HepG2 (cell line): ENCODE results near the gene SERPINI1. TPM values are rescaled to one million over a fixed set of nuclear protein-coding genes. Genes with fewer than 3 reads are reported as not detected.

Experiments used
- ATF1 ChIP-seq: IDR thresholded peaks from 2 replicates; pipeline ENCODE4 v1.6.1; 2016; ENCODE audit warnings: mild to moderate bottlenecking, control low read depth
- EED ChIP-seq: sonication (generic); formaldehyde crosslinking; IDR thresholded peaks from 2 replicates; pipeline ENCODE4 v1.5.0; 2020; ENCODE audit warnings: mild to moderate bottlenecking, missing genetic modification reagents
- FOSL2 ChIP-seq: sonication (generic); formaldehyde crosslinking; IDR thresholded peaks from 2 replicates; pipeline ENCODE4 v1.4.0; 2020; ENCODE audit warnings: missing genetic modification reagents
- FOXK1 ChIP-seq: sonication (generic); formaldehyde crosslinking; IDR thresholded peaks from 2 replicates; pipeline ENCODE4 v1.4.0; 2020; ENCODE audit warnings: low read depth, missing genetic modification reagents, borderline replicate concordance
- FOXK2 ChIP-seq: fragments of 450-650 bp; IDR thresholded peaks from 2 replicates; pipeline ENCODE4 v1.6.1; 2016
- HMGXB3 ChIP-seq: sonication (generic); formaldehyde crosslinking; IDR thresholded peaks from 2 replicates; pipeline ENCODE4 v1.4.0; 2020; ENCODE audit warnings: missing genetic modification reagents, borderline replicate concordance
- MTERF4 ChIP-seq: sonication (generic); formaldehyde crosslinking; IDR thresholded peaks from 2 replicates; pipeline ENCODE4 v1.8.0; 2023; ENCODE audit warnings: mild to moderate bottlenecking, missing genetic modification reagents
- NFE2L1 ChIP-seq: sonication (generic); formaldehyde crosslinking; IDR thresholded peaks from 2 replicates; pipeline ENCODE4 v1.4.0; 2020; ENCODE audit warnings: missing genetic modification reagents, mild to moderate bottlenecking, borderline replicate concordance
- REL ChIP-seq: sonication (generic); formaldehyde crosslinking; conservative IDR thresholded peaks from 2 replicates; pipeline ENCODE4 v1.8.0; 2022; ENCODE audit warnings: mild to moderate bottlenecking, missing genetic modification reagents, moderate library complexity
- TERF1 ChIP-seq: sonication (generic); formaldehyde crosslinking; IDR thresholded peaks from 2 replicates; pipeline ENCODE4 v1.8.0; 2022; ENCODE audit warnings: mild to moderate bottlenecking, missing genetic modification reagents, moderate library complexity
- WIZ ChIP-seq: sonication (generic); formaldehyde crosslinking; IDR thresholded peaks from 2 replicates; pipeline ENCODE4 v1.5.1; 2020; ENCODE audit warnings: mild to moderate bottlenecking, missing genetic modification reagents
- ZBTB20 ChIP-seq: sonication (generic); formaldehyde crosslinking; IDR thresholded peaks from 2 replicates; pipeline ENCODE4 v1.8.1; 2023; ENCODE audit warnings: missing genetic modification reagents, low read depth, mild to moderate bottlenecking, borderline replicate concordance
- ZBTB7A ChIP-seq: sonication (generic); formaldehyde crosslinking; IDR thresholded peaks from 2 replicates; pipeline ENCODE4 v1.8.0; 2022; ENCODE audit warnings: mild to moderate bottlenecking, missing genetic modification reagents
- ZNF124 ChIP-seq: sonication (generic); formaldehyde crosslinking; IDR thresholded peaks from 2 replicates; pipeline ENCODE4 v1.4.0; 2020; ENCODE audit warnings: missing genetic modification reagents
- ZNF143 ChIP-seq: sonication (generic); formaldehyde crosslinking; IDR thresholded peaks from 2 replicates; pipeline ENCODE4 v1.4.0; 2020; ENCODE audit warnings: missing genetic modification reagents
- polyA plus RNA-seq, 8 experiments: library from polyadenylated mRNA; depleted of rRNA in 3 of 8; stranded (reverse) in 7 of 8; unstranded in 1 of 8; fragments of >200 nt; fragmentation: Illumina TruSeq in 4 of 8; extraction: Trizol in 4 of 8; gene quantifications; 2 replicates each; pipeline versions ENCODE4 v1.2.1 to v1.2.3, GENCODE V29; 2011 to 2016; ENCODE audit warnings: low read depth in 4 of 8, missing spikeins in 1 of 8, mixed read lengths in 1 of 8; ENCODE audit not compliant: insufficient read depth in 1 of 8
- total RNA-seq, 5 experiments: library from RNA; depleted of rRNA; stranded (reverse); fragments of >200 nt; fragmentation: Illumina TruSeq; extraction: Trizol; gene quantifications; 2 replicates each; pipeline ENCODE4 v1.2.3, GENCODE V29; 2016; ENCODE audit warnings: low read depth in 1 of 5
- TF ChIP-seq, protein P1 (sequence below): sonication (generic); formaldehyde crosslinking; IDR thresholded peaks from 2 replicates; pipeline ENCODE4 v1.5.1; 2020; ENCODE audit warnings: mild to moderate bottlenecking, missing genetic modification reagents, borderline replicate concordance

SERPINI1 gene
- total and polyA plus RNA-seq, 2 of the 13 experiments (the other 11 are each of a cell fraction or from before 2014, with no cell fraction given): 14.7 to 58.0 TPM

DNA sequence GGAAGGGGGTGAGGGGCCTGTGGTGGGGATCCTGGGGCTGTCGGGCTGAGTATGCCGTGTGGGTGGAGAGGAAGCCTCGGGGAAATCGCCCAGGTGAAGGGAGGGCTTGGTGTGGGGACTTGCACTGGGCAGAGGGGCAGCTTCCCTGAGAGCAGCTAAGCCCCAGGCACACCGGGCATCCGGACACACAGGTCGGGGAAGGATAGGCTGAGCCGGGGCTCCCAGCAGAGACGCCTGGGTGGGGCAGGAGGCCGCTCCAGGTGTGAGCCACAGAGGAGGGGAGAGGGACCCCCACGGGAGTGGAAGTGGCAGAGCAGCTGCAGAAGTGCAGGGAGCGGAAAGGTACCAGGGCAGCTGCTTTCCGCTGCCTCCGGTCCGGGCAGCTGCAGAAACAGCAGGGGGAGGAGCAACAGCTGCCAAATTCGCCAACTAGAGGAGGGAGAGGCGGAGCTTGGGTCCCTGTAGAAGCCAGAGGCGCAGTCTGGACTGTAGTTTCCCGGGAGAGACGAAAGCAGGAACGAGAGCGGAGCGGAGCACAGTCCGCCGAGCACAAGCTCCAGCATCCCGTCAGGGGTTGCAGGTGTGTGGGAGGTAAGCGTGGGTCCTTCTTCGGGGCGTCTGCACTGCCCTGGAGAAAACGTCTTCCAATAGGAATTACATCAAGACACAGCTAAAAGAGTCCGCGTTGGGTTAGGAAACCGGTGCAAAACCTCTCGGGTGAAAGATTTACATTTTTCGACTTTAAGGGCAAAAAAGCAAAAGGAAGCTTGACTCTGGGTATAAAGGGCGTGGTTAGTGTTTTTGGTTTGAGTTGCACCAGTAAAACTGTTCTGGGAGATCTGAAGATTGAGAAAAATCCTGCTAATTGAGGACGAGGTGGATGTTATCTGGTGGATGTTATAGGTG lies at the start of gene SERPINI1 (continued):
- TF ChIP-seq FOSL2 (CRISPR knock-in tag): peak; percentile 25; the same call in 1 of the 2 replicates
- 0 out of 2 replicates have a peak, but pooled peaks have one; percentile 24 for TF ChIP-seq HMGXB3 (CRISPR knock-in tag)
- TF ChIP-seq EED: no peak
- TF ChIP-seq, protein P1, sequence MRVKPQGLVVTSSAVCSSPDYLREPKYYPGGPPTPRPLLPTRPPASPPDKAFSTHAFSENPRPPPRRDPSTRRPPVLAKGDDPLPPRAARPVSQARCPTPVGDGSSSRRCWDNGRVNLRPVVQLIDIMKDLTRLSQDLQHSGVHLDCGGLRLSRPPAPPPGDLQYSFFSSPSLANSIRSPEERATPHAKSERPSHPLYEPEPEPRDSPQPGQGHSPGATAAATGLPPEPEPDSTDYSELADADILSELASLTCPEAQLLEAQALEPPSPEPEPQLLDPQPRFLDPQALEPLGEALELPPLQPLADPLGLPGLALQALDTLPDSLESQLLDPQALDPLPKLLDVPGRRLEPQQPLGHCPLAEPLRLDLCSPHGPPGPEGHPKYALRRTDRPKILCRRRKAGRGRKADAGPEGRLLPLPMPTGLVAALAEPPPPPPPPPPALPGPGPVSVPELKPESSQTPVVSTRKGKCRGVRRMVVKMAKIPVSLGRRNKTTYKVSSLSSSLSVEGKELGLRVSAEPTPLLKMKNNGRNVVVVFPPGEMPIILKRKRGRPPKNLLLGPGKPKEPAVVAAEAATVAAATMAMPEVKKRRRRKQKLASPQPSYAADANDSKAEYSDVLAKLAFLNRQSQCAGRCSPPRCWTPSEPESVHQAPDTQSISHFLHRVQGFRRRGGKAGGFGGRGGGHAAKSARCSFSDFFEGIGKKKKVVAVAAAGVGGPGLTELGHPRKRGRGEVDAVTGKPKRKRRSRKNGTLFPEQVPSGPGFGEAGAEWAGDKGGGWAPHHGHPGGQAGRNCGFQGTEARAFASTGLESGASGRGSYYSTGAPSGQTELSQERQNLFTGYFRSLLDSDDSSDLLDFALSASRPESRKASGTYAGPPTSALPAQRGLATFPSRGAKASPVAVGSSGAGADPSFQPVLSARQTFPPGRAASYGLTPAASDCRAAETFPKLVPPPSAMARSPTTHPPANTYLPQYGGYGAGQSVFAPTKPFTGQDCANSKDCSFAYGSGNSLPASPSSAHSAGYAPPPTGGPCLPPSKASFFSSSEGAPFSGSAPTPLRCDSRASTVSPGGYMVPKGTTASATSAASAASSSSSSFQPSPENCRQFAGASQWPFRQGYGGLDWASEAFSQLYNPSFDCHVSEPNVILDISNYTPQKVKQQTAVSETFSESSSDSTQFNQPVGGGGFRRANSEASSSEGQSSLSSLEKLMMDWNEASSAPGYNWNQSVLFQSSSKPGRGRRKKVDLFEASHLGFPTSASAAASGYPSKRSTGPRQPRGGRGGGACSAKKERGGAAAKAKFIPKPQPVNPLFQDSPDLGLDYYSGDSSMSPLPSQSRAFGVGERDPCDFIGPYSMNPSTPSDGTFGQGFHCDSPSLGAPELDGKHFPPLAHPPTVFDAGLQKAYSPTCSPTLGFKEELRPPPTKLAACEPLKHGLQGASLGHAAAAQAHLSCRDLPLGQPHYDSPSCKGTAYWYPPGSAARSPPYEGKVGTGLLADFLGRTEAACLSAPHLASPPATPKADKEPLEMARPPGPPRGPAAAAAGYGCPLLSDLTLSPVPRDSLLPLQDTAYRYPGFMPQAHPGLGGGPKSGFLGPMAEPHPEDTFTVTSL: peak; percentile 69; the same call in 1 of the 2 replicates
- no peak for TF ChIP-seq FOXK2
- TF ChIP-seq FOXK1 (CRISPR knock-in tag): peak; percentile 53; the same call in 1 of the 2 replicates
- TF ChIP-seq TERF1 (CRISPR knock-in tag): no peak
- TF ChIP-seq ZBTB7A (CRISPR knock-in tag): no peak
- no peak for TF ChIP-seq ZNF143
- peak; percentile 48; the same call in 1 of the 2 replicates for TF ChIP-seq ZNF124 (CRISPR knock-in tag)
- TF ChIP-seq WIZ: 0 out of 2 replicates have a peak, but pooled peaks have one; percentile 19
- TF ChIP-seq ZBTB20: no peak
- peak; percentile 62; the same call in 1 of the 2 replicates for TF ChIP-seq MTERF4 (CRISPR knock-in tag)
- TF ChIP-seq REL (CRISPR knock-in tag): no peak
- TF ChIP-seq NFE2L1: no peak
- no peak for TF ChIP-seq ATF1 (CRISPR knock-in tag)
